ENCODE results near the gene IPO13.

GRCh38 chr1:44008259-44008658 lies 61.5 kb downstream of the IPO13 start:
- TF ChIP-seq, protein P1, sequence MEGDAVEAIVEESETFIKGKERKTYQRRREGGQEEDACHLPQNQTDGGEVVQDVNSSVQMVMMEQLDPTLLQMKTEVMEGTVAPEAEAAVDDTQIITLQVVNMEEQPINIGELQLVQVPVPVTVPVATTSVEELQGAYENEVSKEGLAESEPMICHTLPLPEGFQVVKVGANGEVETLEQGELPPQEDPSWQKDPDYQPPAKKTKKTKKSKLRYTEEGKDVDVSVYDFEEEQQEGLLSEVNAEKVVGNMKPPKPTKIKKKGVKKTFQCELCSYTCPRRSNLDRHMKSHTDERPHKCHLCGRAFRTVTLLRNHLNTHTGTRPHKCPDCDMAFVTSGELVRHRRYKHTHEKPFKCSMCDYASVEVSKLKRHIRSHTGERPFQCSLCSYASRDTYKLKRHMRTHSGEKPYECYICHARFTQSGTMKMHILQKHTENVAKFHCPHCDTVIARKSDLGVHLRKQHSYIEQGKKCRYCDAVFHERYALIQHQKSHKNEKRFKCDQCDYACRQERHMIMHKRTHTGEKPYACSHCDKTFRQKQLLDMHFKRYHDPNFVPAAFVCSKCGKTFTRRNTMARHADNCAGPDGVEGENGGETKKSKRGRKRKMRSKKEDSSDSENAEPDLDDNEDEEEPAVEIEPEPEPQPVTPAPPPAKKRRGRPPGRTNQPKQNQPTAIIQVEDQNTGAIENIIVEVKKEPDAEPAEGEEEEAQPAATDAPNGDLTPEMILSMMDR (IDR thresholded peaks at IDR 0.05 in 8 of 11, conservative IDR thresholded peaks at IDR 0.05 in 3 of 11): no peak
- no peak for TF ChIP-seq POLR2A (IDR thresholded peaks at IDR 0.05)

Data from spleen (tissue), 7 donors.